DOHH2 (cell line): ENCODE data around the gene LRRC1.

ENCODE experiments used
- CTCF ChIP-seq: fragments of 200-600 bp; sonication (generic); IDR thresholded peaks from one replicate; pipeline ENCODE4 v1.5.1; 2014; ENCODE audit warnings: antibody characterized with exemption, mild to moderate bottlenecking, low read depth, low read length; ENCODE audit not compliant: poor library complexity, severe bottlenecking
- EZH2phosphoT487 ChIP-seq: fragments of 200-600 bp; sonication (generic); IDR thresholded peaks from 2 replicates; pipeline ENCODE4 v1.6.1; 2017; ENCODE audit warnings: borderline replicate concordance, mild to moderate bottlenecking, antibody characterized with exemption, low read length, moderate library complexity, mixed read lengths

- TF ChIP-seq CTCF (no peak), EZH2phosphoT487 (no peak)
Measured at GRCh38 chr6:53947780-53948179, 153.0 kb downstream of the LRRC1 start.
